Ovary (tissue), 9 donors: ENCODE data around the gene TMED7. TPM values are rescaled to one million over a fixed set of nuclear protein-coding genes. Genes with fewer than 3 reads are reported as not detected.
"Not testable (repeated sequence)": the region's sequence is repeated elsewhere in the genome, so short reads cannot be mapped to it uniquely, and the experiment has no call there.

ENCODE experiments used
- DNase-seq, 5 donors: peaks; one replicate each; pipeline ENCODE4 v3.0.0-alpha.2; 2019 to 2020
- H3K27ac ChIP-seq, 2 donors: fragments of 200-600 bp; one replicate each; pipeline versions ENCODE4 v1.5.1 to v1.8.0; 2019 to 2022
- H3K27me3 ChIP-seq: fragments of 200-600 bp; one replicate; pipeline ENCODE4 v1.8.0; 2022
- H3K36me3 ChIP-seq: fragments of 200-600 bp; sonication (generic); one replicate; pipeline ENCODE4 v1.5.1; 2019
- H3K4me1 ChIP-seq: one replicate; pipeline ENCODE4 v1.8.1; 2013; ENCODE audit warnings: mild to moderate bottlenecking, moderate library complexity; ENCODE audit not compliant: insufficient read depth
- H3K4me3 ChIP-seq: fragments of 200-600 bp; sonication (generic); one replicate; pipeline ENCODE4 v1.5.1; 2017
- H3K9me3 ChIP-seq, 2 donors: fragments of 200-600 bp in 1 of 2; sonication (generic) in 1 of 2; one replicate each; pipeline versions ENCODE4 v1.5.1 to v1.8.1; 2013 to 2019; ENCODE audit warnings: mild to moderate bottlenecking in 1 of 2, moderate library complexity in 1 of 2
- CTCF ChIP-seq, 3 donors: fragments of 450-650 bp in 2 of 3; fragments of 200-600 bp in 1 of 3; IDR thresholded peaks; one replicate each; pipeline versions ENCODE4 v1.5.1 to v1.8.0; 2016 to 2022; ENCODE audit warnings: antibody characterized with exemption in 3 of 3, mild to moderate bottlenecking in 1 of 3
- EP300 ChIP-seq: sonication (generic); formaldehyde crosslinking; IDR thresholded peaks from one replicate; pipeline ENCODE4 v1.6.1; 2017; ENCODE audit warnings: antibody characterized with exemption
- POLR2A ChIP-seq: fragments of 450-650 bp; IDR thresholded peaks from one replicate; pipeline ENCODE4 v1.6.1; 2017; ENCODE audit warnings: antibody characterized with exemption, mild to moderate bottlenecking, moderate library complexity
- WGBS, 3 donors: extraction: QIAGEN DNeasy Blood & Tissue Kit in 1 of 3; methylation state at CpG; one replicate each; pipeline versions ENCODE4 v1.1.5 to v1.1.7; 2013 to 2017; 5-methylcytosine and 5-hydroxymethylcytosine counted together
- intact Hi-C, 4 donors: fragments of 100-400 bp; cut with DNase I; formaldehyde crosslinking; loops; one replicate each; pipeline versions ENCODE4 v1.11.0 to v1.15.1; 2022 to 2023
- polyA plus RNA-seq, 2 donors: library from polyadenylated mRNA; stranded (reverse); fragments of 200-250 nt in 1 of 2; fragments of 350-450 nt in 1 of 2; fragmentation: Illumina TruSeq in 1 of 2; extraction: RNeasy Lipid Tissue Mini Kit (QIAGEN cat#74804) in 1 of 2; gene quantifications; one replicate each; pipeline ENCODE4 v1.2.3, GENCODE V29; 2013 to 2014
- total RNA-seq, 7 donors: library from RNA; depleted of rRNA in 2 of 7; stranded (reverse); fragments of >200 nt in 2 of 7; fragmentation: NEBNext Ultra II Directional in 3 of 7; extraction: Animal tissue kit (Norgen Biotek cat#: 25700) in 3 of 7; gene quantifications; one replicate each; pipeline versions ENCODE4 v1.1.0 to v1.2.4, GENCODE V29; 2016 to 2023
- donor health status: DM: no; HTN: no; CAD: no; lungs with moderate emphysema.
- donor health status: DM: no; HTN: no; CAD: no.
- donor health status: Bipolar disorder and iron deficiency.
- donor health status: DM: yes; HTN: yes; CAD: no.
- donor health status: DM: no; HTN: no; CAD: no.
- donor health status: DM: yes; HTN: yes; CAD: no.

Gene TMED7
- total and polyA plus RNA-seq, 9 donors, result 28.0 to 84.2 (median 68.2) TPM

DNA sequence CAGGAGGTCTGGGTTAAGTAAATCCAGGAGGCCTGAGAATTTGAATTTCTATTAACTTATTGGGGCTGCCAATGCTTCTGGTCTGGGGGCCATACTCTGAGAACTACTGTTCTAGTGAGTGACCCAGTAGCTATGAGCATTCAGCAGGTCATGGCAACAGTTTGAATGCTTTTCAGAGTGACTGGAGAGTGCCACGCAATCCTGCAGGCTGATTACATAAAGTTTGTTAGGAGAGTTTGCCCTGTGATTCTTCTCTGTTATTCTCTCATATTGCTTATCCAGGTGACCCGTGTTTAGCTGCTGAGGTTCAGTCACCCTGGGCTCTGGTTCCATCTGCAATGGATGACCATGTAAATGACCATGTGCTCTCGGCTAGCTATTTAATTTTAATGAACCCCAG is 22.2 kb upstream of the TMED7 start:
- Histone ChIP-seq H3K4me3 (no peak overlapping the region), H3K9me3 (no peaks in the 10 kb centered on the region), H3K4me1 (no peaks in the 10 kb centered on the region), H3K27me3 (no peaks in the 10 kb centered on the region), H3K36me3 (no peaks in the 10 kb centered on the region), H3K27ac (no peak overlapping the region)
- TF ChIP-seq POLR2A (no peak), EP300 (no peak), CTCF (IDR thresholded peaks at IDR 0.05) (no peak)
- DNase-seq, result no peak
- intact Hi-C loops, result no loop called here
- WGBS, 3 donors, result 78 to 85% (median 80%) methylated on average over 3 of the region's 3 CpGs

- H3K4me3 ChIP-seq, H3K9me3 ChIP-seq, H3K36me3 ChIP-seq, H3K4me1 ChIP-seq, intact Hi-C loops, H3K27me3 ChIP-seq, DNase-seq, H3K27ac ChIP-seq: not testable (repeated sequence)
- 80 to 86% (median 80%) methylated on average over 5 of the region's 5 CpGs for WGBS, 3 donors
Measured at GRCh38 chr5:115645386-115645785, 19.6 kb upstream of the TMED7 start.

GRCh38 chr5:115644046-115644445 is 18.2 kb upstream of the TMED7 start:
- no peaks in the 10 kb centered on the region for H3K36me3 ChIP-seq
- TF ChIP-seq POLR2A (no peak), EP300 (no peak), CTCF (IDR thresholded peaks at IDR 0.05) (no peak)
- no peaks in the 10 kb centered on the region for H3K27me3 ChIP-seq
- 73 to 79% (median 74%) methylated on average over 2 of the region's 2 CpGs for WGBS, 3 donors
- H3K4me3 ChIP-seq, result no peak overlapping the region
- H3K27ac ChIP-seq, result no peak overlapping the region
- H3K4me1 ChIP-seq, result no peaks in the 10 kb centered on the region
- DNase-seq, result no peak
- no peaks in the 10 kb centered on the region for H3K9me3 ChIP-seq
- intact Hi-C loops, result no loop called here

GRCh38 chr5:115641948-115642347 is 16.1 kb upstream of the TMED7 start:
- intact Hi-C loops, result no loop called here
- DNase-seq, result no peak
- WGBS, 3 donors, result 59 to 80% (median 73%) methylated on average over 1 of the region's 1 CpG
- Histone ChIP-seq H3K4me3 (no peak overlapping the region), H3K27ac (no peak overlapping the region), H3K9me3 (no peaks in the 10 kb centered on the region), H3K36me3 (no peaks in the 10 kb centered on the region), H3K4me1 (no peaks in the 10 kb centered on the region), H3K27me3 (no peaks in the 10 kb centered on the region)
- TF ChIP-seq EP300 (no peak), POLR2A (no peak), CTCF (IDR thresholded peaks at IDR 0.05) (no peak)

GRCh38 chr5:115640274-115640673 is 14.4 kb upstream of the TMED7 start:
- intact Hi-C loops, result no loop called here
- H3K4me1 ChIP-seq, result no peaks in the 10 kb centered on the region
- DNase-seq, result no peak
- TF ChIP-seq EP300, result no peak
- TF ChIP-seq CTCF (IDR thresholded peaks at IDR 0.05), result no peak
- TF ChIP-seq POLR2A, result no peak
- no peak overlapping the region for H3K27ac ChIP-seq
- no peaks in the 10 kb centered on the region for H3K36me3 ChIP-seq
- 82 to 89% (median 86%) methylated on average over 2 of the region's 2 CpGs for WGBS, 3 donors
- no peaks in the 10 kb centered on the region for H3K9me3 ChIP-seq
- H3K4me3 ChIP-seq, result no peak overlapping the region
- no peaks in the 10 kb centered on the region for H3K27me3 ChIP-seq
